Measurements from ENCODE around the gene CSAD.
"Not testable (repeated sequence)": the region's sequence is repeated elsewhere in the genome, so short reads cannot be mapped to it uniquely, and the experiment has no call there.

Gene CSAD

DNA sequence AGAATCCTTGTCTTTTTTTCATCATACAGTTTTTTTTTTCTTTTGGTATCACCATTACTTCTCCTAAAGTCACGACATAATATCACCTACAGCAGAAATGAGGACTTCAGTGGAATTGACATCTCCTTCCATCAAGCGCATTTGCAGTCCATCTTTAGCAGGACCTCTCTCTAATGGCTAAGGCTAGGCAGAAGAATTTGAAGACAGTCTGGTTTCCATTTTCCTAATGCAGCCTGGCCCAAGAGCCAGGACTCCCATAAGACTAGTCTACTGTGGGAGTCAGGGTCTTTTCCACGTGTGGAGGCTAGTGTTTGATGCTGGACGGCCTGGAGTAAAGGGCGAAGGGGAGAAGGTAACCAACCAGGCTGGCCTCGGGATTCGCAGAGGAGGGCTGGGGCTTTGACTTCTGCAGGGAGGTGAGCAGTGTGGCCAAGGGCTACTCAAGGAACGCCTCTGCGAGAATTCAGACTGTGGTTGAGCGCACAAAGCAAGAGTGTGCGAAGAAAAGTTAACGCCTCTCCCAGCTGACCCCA, 972 bp downstream of the CSAD start:
- DNase-seq (ENCODE audit: low read depth) = no peak
- TF ChIP-seq, protein P1, sequence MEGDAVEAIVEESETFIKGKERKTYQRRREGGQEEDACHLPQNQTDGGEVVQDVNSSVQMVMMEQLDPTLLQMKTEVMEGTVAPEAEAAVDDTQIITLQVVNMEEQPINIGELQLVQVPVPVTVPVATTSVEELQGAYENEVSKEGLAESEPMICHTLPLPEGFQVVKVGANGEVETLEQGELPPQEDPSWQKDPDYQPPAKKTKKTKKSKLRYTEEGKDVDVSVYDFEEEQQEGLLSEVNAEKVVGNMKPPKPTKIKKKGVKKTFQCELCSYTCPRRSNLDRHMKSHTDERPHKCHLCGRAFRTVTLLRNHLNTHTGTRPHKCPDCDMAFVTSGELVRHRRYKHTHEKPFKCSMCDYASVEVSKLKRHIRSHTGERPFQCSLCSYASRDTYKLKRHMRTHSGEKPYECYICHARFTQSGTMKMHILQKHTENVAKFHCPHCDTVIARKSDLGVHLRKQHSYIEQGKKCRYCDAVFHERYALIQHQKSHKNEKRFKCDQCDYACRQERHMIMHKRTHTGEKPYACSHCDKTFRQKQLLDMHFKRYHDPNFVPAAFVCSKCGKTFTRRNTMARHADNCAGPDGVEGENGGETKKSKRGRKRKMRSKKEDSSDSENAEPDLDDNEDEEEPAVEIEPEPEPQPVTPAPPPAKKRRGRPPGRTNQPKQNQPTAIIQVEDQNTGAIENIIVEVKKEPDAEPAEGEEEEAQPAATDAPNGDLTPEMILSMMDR (IDR thresholded peaks at IDR 0.05; ENCODE audit: low read length, missing control alignments) = no peak
- H3K4me3 ChIP-seq (replicated peaks; ENCODE audit: low read depth, low read length) = peak overlapping the region; percentile 78

DNA sequence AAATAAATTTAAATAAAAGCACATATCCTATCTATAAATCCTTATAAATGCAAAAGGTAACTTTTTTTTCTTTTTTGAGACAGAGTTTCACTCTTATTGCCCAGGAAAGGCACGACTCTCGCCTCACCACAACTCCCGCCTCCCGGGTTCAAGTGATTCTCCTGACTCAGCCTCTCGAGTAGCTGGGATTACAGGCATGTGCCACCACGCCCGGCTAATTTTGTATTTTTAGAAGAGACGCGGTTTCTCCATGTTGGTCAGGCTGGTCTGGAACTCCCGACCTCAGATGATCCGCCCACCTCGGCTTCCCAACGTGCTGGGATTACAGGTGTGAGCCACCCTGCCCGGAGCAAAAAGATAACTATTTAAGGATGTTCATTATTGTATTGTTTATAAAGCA, 1.9 kb downstream of the CSAD start:
- not testable (repeated sequence) for H3K4me3 ChIP-seq (replicated peaks; ENCODE audit: low read depth, low read length); DNase-seq (ENCODE audit: low read depth)

DNA sequence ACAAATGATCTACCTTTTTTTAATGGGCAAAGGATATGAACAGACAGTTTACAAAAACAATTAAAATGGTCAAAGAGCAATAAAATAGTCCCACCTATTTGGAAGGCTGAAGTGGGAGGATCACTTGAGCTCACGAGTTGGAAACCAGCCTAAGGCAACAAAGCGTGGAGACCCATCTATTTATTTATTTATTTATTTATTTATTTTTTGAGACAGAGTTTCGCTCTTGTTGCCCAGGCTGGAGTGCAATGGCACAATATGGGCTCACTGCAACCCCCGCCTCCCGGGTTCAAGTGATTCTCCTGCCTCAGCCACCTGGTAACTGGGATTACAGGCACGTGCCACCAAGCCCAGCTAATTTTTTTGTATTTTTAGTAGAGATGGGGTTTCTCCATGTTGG, 3.3 kb downstream of the CSAD start:
- DNase-seq (ENCODE audit: low read depth); H3K4me3 ChIP-seq (replicated peaks; ENCODE audit: low read depth, low read length): not testable (repeated sequence)

DNA sequence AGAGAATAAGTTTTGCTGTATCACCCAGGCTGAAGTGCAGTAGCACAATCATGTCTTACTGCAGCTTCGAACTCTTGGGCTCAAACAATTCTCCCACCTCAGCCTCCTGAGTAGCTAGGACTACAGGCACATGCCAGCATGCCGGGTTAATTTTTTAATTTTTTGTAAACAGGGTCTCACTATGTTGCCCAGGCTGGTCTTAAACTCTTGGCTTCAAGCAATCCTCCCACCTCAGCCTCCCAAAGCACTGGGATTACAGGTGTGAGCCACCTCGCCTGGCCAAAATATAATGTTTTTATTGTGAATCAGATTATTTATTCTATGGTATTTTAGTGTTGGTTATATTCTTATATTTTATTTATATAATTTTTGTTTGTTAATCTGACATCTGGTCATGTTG, 4.0 kb downstream of the CSAD start:
- no peak overlapping the region for H3K4me3 ChIP-seq (replicated peaks; ENCODE audit: low read depth, low read length)
- no peak for DNase-seq (ENCODE audit: low read depth)
- TF ChIP-seq, protein P1 (IDR thresholded peaks at IDR 0.05; ENCODE audit: low read length, missing control alignments) = no peak

DNA sequence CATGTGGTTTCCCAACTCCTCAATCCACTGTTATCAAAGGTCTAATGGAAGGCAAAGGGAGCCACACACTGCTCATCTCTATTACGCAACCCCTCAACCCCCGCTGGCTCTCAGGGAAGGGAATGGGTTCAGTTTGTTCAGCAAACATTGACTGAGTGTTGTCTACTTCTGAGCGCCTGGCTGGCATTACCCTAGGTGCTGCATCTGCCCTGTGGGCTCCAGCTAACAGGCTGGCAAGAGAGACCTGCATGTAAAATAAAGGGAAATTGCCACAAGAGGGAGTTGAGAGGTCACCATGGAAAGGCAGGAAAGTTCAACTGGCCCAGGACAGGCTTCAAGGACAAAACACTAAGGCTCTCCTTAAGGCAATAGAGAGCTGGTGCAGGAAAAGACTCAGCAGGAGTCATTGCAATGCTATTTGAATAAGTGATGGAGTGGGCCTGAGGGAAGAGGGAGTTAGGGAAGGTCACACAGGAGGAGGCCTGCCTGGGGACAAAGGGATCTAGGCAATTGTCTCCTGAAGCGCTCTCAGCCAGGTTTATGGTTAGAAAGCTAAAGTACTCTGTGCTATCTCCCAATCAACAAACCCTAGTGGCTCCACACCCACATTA, 5.7 kb downstream of the CSAD start:
- H3K4me3 ChIP-seq (replicated peaks; ENCODE audit: low read depth, low read length) = no peak overlapping the region
- peak; percentile 36 for DNase-seq (ENCODE audit: low read depth)

DNA sequence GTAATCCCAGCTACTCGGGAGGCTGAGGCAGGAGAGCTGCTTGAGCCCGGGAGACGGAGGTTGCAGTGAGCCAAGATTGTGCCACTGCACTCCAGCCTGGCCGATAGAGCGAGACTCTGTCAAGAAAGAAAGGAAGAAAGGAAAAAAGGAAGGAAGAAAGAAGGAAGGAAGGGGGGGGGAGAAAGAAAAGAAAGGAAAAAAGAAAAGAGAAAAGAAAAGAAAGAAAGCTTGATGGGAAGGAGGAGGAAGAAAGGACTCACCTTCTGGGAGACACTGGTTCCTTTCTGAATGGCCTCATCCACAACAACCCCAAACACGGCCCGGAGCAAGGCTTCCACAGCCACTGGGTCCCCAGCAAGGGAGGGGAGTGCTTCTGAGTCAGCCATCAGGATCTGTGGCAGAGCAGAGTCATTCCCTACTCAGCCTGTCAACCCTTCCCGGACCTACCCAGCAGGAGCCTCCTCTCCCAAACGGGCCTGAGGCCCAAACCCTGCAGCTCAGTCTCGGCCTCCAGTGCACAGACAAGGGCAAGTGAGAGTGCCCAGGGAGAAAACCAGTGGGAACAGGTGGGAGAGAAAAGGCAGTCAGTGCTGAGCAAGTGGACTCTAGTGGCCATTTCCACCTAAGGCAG, 7.5 kb downstream of the CSAD start:
- TF ChIP-seq, protein P1 (IDR thresholded peaks at IDR 0.05; ENCODE audit: low read length, missing control alignments) = no peak
- no peak overlapping the region for H3K4me3 ChIP-seq (replicated peaks; ENCODE audit: low read depth, low read length)
- no peak for DNase-seq (ENCODE audit: low read depth)

More for the DNA sequence above, 5.7 kb downstream of the CSAD start:
- TF ChIP-seq, protein P1 (IDR thresholded peaks at IDR 0.05; ENCODE audit: low read length, missing control alignments) = peak; percentile 28

DNA sequence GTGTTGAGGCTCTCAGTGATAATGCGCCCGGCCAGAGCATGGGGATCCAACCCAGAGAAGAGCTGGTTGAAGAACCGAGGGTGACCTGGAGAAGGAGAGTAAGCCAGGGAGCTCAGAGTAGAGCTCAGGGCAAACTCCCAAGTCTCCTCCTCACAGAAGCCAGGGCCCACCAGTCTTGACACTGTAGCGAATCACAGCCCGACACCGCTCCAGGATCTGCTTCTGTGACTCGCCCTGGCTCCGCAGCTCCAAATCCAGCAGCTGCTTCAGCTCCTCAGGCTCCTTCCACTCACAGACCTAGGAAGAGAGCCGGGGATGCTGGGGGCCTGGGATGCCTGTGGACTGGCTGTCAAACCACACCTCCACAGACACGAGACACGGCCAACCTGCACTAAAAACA, 8.4 kb downstream of the CSAD start:
- TF ChIP-seq, protein P1 (IDR thresholded peaks at IDR 0.05; ENCODE audit: low read length, missing control alignments) = no peak
- DNase-seq (ENCODE audit: low read depth) = peak; percentile 40
- no peak overlapping the region for H3K4me3 ChIP-seq (replicated peaks; ENCODE audit: low read depth, low read length)

Data from fibroblast of pulmonary artery (primary cell).